PC-9 (cell line): ENCODE results near the gene PTF1A. TPM values are rescaled to one million over a fixed set of nuclear protein-coding genes. Genes with fewer than 3 reads are reported as not detected.

Source experiments
- BruUV-seq: library from RNA; stranded (reverse); fragments of 400-500 nt; replicated peaks from 2 replicates; lab custom pipeline; 2021; lab: Mats Ljungman, UMichigan
- CTCF ChIA-PET: fragments of 300-600 bp; sonication (Branson Sonifier 250); formaldehyde crosslinking; loops from one replicate; lab custom pipeline; 2022; ENCODE audit warnings: antibody characterized with exemption; lab: Charles Lee
- POLR2A ChIA-PET: fragments of 300-600 bp; sonication (Branson Sonifier 250); formaldehyde crosslinking; loops from one replicate; lab custom pipeline; 2022; ENCODE audit warnings: antibody characterized with exemption; ENCODE audit not compliant: unreplicated experiment; lab: Charles Lee
- DNase-seq, 2 experiments: peaks; one replicate each; pipeline versions ENCODE4 v3.0.0 to v3.0.0-alpha.2; 2015 to 2022; ENCODE audit warnings: mixed read lengths in 1 of 2
- H2AFZ ChIP-seq: fragments of 200-600 bp; sonication (generic); 2 replicates; pipeline ENCODE4 v1.8.1; 2017; ENCODE audit warnings: antibody characterized with exemption
- H3F3A ChIP-seq: fragments of 200-600 bp; sonication (generic); 2 replicates; pipeline ENCODE4 v1.8.1; 2017; ENCODE audit warnings: antibody characterized with exemption, mild to moderate bottlenecking, low read depth; ENCODE audit not compliant: insufficient read depth
- H3K27ac ChIP-seq: fragments of 200-600 bp; sonication (generic); 2 replicates; pipeline ENCODE4 v1.6.1; 2016; ENCODE audit warnings: mixed run types
- H3K27me3 ChIP-seq: fragments of 200-600 bp; sonication (generic); 2 replicates; pipeline ENCODE4 v1.6.1; 2016; ENCODE audit warnings: low read depth, mixed run types; ENCODE audit not compliant: insufficient read depth
- H3K36me3 ChIP-seq: fragments of 200-600 bp; sonication (generic); 2 replicates; pipeline ENCODE4 v1.6.1; 2016; ENCODE audit warnings: low read depth, mixed run types
- H3K4me1 ChIP-seq: fragments of 200-600 bp; sonication (generic); replicated peaks from 2 replicates; pipeline ENCODE4 v1.6.1; 2016; ENCODE audit warnings: mixed run types; ENCODE audit not compliant: insufficient read depth
- H3K4me2 ChIP-seq: fragments of 200-600 bp; sonication (generic); 2 replicates; pipeline ENCODE4 v1.6.1; 2017; ENCODE audit warnings: mixed run types
- H3K4me3 ChIP-seq: fragments of 200-600 bp; sonication (generic); 2 replicates; pipeline ENCODE4 v1.6.1; 2016; ENCODE audit warnings: mixed run types
- H3K79me2 ChIP-seq: fragments of 200-600 bp; sonication (generic); 2 replicates; pipeline ENCODE4 v1.6.1; 2017; ENCODE audit warnings: low read depth, mixed run types
- H3K9me2 ChIP-seq: fragments of 200-600 bp; sonication (generic); 2 replicates; pipeline ENCODE4 v1.8.1; 2017; ENCODE audit warnings: mild to moderate bottlenecking; ENCODE audit not compliant: insufficient read depth
- H3K9me3 ChIP-seq: fragments of 200-600 bp; sonication (generic); 2 replicates; pipeline ENCODE4 v1.8.1; 2016; ENCODE audit warnings: low read depth; ENCODE audit not compliant: insufficient read depth
- H4K20me1 ChIP-seq: fragments of 200-600 bp; sonication (generic); 2 replicates; pipeline ENCODE4 v1.8.1; 2017; ENCODE audit not compliant: insufficient read depth
- EZH2 ChIP-seq: fragments of 200-600 bp; sonication (generic); IDR thresholded peaks from 2 replicates; pipeline ENCODE4 v1.8.0; 2017; ENCODE audit warnings: antibody characterized with exemption, low read depth
- intact Hi-C: fragments of 100-400 bp; cut with micrococcal nuclease; formaldehyde crosslinking; loops from one replicate; pipeline ENCODE4 v1.10.0; 2022; ENCODE audit not compliant: unreplicated experiment
- total RNA-seq: library from RNA; stranded (reverse); gene quantifications from 2 replicates; pipeline ENCODE4 v1.2.3, GENCODE V29; 2021
- TF ChIP-seq, protein P1 (sequence below): fragments of 200-600 bp; sonication (generic); conservative IDR thresholded peaks from 2 replicates; pipeline ENCODE4 v1.6.1; 2017; ENCODE audit warnings: mixed run types, antibody characterized with exemption, mild to moderate bottlenecking, moderate library complexity

PTF1A gene
- total RNA-seq, 1 experiment from 2014 or later: not detected

DNA sequence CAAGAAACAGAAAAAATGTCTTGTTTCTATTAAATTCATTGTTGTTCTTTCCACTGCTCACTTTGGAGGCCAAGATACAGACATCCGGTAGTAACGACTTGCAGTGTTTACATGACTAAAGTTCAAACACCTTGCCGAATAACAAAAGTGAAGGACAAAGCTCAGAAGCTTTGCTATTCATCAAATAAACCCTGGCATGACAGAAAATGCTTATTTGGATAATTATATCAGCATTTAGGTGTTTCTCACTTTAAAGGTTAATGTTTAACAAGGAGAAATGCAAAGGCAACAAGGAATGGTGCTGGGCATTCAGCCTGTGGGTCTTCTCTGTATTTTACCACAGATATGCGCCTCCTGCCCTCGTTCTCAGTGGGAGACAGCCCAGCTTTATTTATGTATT lies 5.4 kb upstream of the PTF1A start:
- Histone ChIP-seq H3K79me2 (no peaks in the 10 kb centered on the region), H3K4me1 (no peaks in the 10 kb centered on the region), H3K36me3 (no peaks in the 10 kb centered on the region), H3K4me2 (no peak overlapping the region), H4K20me1 (no peaks in the 10 kb centered on the region), H3K9me3 (no peaks in the 10 kb centered on the region), H3K27me3 (peaks cover 7% of the 10 kb centered on the region; the same call in 1 of the 2 replicates), H3F3A (no peaks in the 10 kb centered on the region), H3K4me3 (no peak overlapping the region), H2AFZ (no peak overlapping the region), H3K9me2 (no peaks in the 10 kb centered on the region), H3K27ac (no peak overlapping the region)
- intact Hi-C loops: no loop called here
- ChIA-PET CTCF (no interaction called here), POLR2A (no interaction called here)
- DNase-seq: no peak
- no TSS peak for BruUV-seq
- no peak for TF ChIP-seq EZH2
- TF ChIP-seq, protein P1, sequence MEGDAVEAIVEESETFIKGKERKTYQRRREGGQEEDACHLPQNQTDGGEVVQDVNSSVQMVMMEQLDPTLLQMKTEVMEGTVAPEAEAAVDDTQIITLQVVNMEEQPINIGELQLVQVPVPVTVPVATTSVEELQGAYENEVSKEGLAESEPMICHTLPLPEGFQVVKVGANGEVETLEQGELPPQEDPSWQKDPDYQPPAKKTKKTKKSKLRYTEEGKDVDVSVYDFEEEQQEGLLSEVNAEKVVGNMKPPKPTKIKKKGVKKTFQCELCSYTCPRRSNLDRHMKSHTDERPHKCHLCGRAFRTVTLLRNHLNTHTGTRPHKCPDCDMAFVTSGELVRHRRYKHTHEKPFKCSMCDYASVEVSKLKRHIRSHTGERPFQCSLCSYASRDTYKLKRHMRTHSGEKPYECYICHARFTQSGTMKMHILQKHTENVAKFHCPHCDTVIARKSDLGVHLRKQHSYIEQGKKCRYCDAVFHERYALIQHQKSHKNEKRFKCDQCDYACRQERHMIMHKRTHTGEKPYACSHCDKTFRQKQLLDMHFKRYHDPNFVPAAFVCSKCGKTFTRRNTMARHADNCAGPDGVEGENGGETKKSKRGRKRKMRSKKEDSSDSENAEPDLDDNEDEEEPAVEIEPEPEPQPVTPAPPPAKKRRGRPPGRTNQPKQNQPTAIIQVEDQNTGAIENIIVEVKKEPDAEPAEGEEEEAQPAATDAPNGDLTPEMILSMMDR: no peak

DNA sequence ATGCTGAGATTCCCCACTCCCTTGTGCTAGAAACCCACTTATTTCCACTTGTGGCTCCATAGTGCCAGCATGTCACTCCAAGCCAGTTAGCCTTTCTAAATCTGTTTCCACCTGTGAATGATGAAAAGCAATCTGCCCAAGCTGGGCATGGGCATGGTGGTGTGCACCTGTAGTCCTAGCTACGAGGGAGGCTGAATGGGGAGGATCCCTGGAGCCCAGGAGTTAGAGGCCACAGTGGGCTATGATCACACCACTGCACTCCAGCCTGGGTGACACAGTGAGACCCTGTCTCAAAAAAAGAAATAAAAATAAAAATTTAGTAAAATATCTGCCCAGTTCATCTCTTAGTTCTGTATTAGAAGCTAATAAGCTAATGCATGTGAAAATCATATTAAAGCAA lies 5.0 kb upstream of the PTF1A start:
- intact Hi-C loops: no loop called here
- no peak overlapping the region for H3K4me3 ChIP-seq
- H3K4me1 ChIP-seq: no peaks in the 10 kb centered on the region
- no peaks in the 10 kb centered on the region for H3K79me2 ChIP-seq
- H3K9me3 ChIP-seq: no peaks in the 10 kb centered on the region
- H3F3A ChIP-seq: no peaks in the 10 kb centered on the region
- no peak overlapping the region for H3K27ac ChIP-seq
- no peaks in the 10 kb centered on the region for H3K9me2 ChIP-seq
- no peak overlapping the region for H2AFZ ChIP-seq
- DNase-seq: no peak
- no TSS peak for BruUV-seq
- ChIA-PET CTCF (no interaction called here), POLR2A (no interaction called here)
- H3K36me3 ChIP-seq: no peaks in the 10 kb centered on the region
- no peak overlapping the region for H3K4me2 ChIP-seq
- H4K20me1 ChIP-seq: no peaks in the 10 kb centered on the region
- TF ChIP-seq, protein P1: no peak
- TF ChIP-seq EZH2: no peak
- H3K27me3 ChIP-seq: 0 out of 2 replicates have a peak, but pooled peaks cover 3% of the 10 kb centered on the region

- TF ChIP-seq, protein P1: no peak
- no peak for TF ChIP-seq EZH2
- no peak overlapping the region for H3K4me3 ChIP-seq
- POLR2A ChIA-PET: no interaction called here
These were observed 3.1 kb upstream of the PTF1A start for GRCh38 chr10:23189024-23189423.

More at GRCh38 chr10:23189024-23189423, 3.1 kb upstream of the PTF1A start:
- Histone ChIP-seq H3K79me2 (no peaks in the 10 kb centered on the region), H3K4me1 (no peaks in the 10 kb centered on the region), H3K9me2 (no peaks in the 10 kb centered on the region), H3K36me3 (no peaks in the 10 kb centered on the region), H3K27me3 (0 out of 2 replicates have a peak, but pooled peaks cover 3% of the 10 kb centered on the region), H4K20me1 (no peaks in the 10 kb centered on the region), H3K9me3 (no peaks in the 10 kb centered on the region), H3F3A (no peaks in the 10 kb centered on the region), H3K27ac (no peak overlapping the region), H2AFZ (no peak overlapping the region), H3K4me2 (no peak overlapping the region)
- no TSS peak for BruUV-seq
- CTCF ChIA-PET: no interaction called here
- no peak for DNase-seq
- intact Hi-C loops: no loop called here
